Raji (cell line): ENCODE results near the gene DACH1.

Experiments
- POLR2A ChIP-seq: IDR thresholded peaks from 2 replicates; pipeline ENCODE4 v1.6.1; 2011; ENCODE audit warnings: low read depth, low read length, control low read depth; ENCODE audit not compliant: insufficient read depth

DACH1 gene

DNA sequence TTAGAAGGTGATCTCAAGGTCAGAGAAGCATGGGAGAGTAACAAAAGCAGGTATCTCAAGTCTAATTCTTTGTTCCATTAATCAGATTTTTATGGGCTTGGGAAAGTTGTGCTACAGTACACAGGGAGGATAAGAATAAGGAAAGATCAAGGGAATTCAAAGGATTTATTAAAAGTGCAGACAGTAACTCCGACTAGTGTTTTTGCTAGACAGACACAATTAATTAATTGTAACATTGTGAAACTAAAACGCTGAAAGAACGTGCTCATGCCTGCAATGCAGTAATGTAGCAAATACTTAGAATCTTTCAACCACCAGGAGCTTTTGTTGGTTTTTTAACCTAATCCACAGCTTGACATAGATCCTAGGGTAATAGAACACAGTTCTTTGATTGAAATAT lies 221.5 kb downstream of the DACH1 start:
- TF ChIP-seq POLR2A = no peak

GRCh38 chr13:71644579-71644978 lies 222.4 kb downstream of the DACH1 start:
- TF ChIP-seq POLR2A = no peak

- TF ChIP-seq POLR2A = no peak
Measured at GRCh38 chr13:71643448-71643860, 223.6 kb downstream of the DACH1 start.

GRCh38 chr13:71638751-71639150 lies 228.3 kb downstream of the DACH1 start:
- TF ChIP-seq POLR2A = no peak

GRCh38 chr13:71634602-71635443 lies 232.2 kb downstream of the DACH1 start:
- TF ChIP-seq POLR2A = no peak

DNA sequence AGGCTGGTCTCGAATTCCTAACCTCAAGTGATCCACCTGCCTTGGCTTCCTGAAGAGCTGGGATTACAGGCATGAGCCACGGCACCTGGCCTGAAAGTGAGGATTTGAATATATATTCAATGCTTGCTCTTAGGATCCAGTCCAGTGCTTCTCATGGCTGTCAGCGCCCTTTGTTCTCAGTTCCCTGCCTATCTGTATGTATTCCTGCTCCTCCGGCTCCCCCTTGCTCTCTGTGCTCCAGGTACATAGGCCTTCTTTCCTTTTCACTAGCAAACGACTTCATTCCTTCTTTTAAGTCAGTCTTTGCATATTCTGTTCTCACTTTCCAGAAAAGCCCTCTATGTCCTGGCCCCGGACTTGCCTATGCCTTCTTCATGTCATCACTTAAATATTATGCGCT lies 232.8 kb downstream of the DACH1 start:
- no peak for TF ChIP-seq POLR2A

DNA sequence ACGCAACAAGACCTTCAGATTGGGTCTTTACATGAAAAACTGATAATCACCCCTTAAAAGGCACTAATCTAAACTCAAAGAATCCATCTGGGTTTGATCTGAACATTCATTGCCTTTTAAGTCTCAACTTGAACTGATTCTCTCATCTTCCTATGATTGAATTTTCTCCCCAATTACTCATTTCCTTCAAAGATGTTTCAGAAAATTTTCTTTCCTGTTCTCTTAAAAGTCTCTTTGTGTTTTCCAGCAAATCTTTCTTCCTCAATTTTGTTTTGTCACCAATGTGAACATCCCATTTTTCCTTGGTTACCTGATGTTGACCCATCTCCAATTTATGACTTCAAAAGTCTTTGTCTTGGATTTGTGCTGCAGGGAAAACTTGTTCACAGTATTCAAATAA lies 234.3 kb downstream of the DACH1 start:
- TF ChIP-seq POLR2A = no peak

DNA sequence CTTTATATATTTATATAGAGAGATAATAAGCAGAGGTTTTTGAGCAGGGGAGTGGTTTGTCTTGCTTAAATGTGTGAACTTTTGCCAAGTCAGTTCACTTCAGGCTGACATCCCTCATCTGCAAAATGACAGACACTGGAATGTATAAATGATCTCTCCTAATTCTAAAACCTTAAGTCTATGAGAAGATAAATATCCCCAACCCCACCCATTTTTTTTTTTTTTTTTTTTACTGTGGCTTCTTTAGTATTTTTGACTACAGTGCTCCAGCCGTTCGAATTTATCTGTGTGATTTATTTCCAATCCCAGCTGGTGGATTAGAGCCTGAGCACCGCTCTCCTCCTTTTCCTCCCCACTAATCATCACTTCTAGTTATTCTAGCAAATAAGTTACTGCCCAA lies 234.8 kb downstream of the DACH1 start:
- TF ChIP-seq POLR2A = no peak

- no peak for TF ChIP-seq POLR2A
Measured at GRCh38 chr13:71629167-71629566, 237.8 kb downstream of the DACH1 start.

GRCh38 chr13:71626421-71627117 lies 240.4 kb downstream of the DACH1 start:
- no peak for TF ChIP-seq POLR2A

GRCh38 chr13:71625694-71626093 lies 241.3 kb downstream of the DACH1 start:
- TF ChIP-seq POLR2A = no peak

- no peak for TF ChIP-seq POLR2A
Measured at GRCh38 chr13:71624653-71625600, 242.1 kb downstream of the DACH1 start.

DNA sequence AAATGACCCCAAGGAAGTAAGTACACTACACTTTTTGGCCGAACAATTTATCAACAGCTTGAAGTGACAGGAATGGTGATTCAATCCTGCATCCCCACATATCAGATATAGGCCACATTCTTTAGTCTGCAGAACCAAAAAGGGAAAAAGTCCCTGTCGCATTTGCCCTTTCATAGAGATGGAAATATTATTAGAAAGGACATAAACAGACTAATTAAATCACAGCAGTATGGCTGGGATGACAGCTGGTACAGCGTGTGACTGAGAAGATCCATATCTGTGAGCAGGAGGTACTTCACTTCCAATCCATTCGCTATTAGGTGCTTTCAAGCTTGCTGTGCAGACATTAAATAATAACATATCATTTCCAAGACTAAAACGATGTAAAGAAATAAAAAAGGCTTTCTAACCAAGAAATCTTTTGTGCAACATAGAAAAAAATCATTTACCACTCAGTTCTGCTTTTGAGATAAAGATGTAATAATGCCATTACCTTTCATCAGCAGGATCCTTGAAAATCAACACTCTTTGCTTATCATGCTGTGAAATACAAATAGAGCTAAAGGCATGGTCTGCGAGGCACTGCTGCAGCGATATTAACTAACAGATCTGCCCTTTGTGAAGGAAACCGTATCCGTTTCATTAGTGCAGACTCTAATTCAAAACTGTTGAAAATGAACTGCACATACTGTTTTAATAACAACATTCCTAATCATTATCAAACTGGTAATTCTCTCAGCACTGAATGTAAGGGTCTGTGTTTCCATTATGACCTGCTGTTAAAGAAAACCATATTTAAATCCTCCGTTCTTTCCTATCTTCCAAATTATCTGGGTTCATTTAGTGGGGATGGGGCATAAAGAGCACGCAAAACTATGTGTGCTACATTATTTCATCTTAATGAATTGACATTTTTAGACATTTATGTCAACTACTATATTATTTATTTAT lies 245.6 kb downstream of the DACH1 start:
- no peak for TF ChIP-seq POLR2A

GRCh38 chr13:71619096-71619495 lies 247.9 kb downstream of the DACH1 start:
- TF ChIP-seq POLR2A = no peak
